ENCODE results near the gene RAB8A.

Gene RAB8A

GRCh38 chr19:16180611-16181010, 68.9 kb downstream of the RAB8A start:
- no peak for TF ChIP-seq CTCF (conservative IDR thresholded peaks at IDR 0.05; ENCODE audit: low read depth, low read length)
- DNase-seq (ENCODE audit: low read depth): peak; percentile 72
- no peak overlapping the region for H3K4me3 ChIP-seq (ENCODE audit: low read depth, low read length)

Measured in choroid plexus epithelial cell (primary cell).